Stimulated activated CD4-positive, alpha-beta T cell treated with anti-CD3 and anti-CD28 coated beads, Interleukin-12 subunit alpha, Interleukin-12 subunit beta, amount 100 ng/mL, for 24 hours (primary cell): Measurements from ENCODE around the gene MICB.
"Not testable (repeated sequence)": the region's sequence is repeated elsewhere in the genome, so short reads cannot be mapped to it uniquely, and the experiment has no call there.

Source experiments
- DNase-seq, 2 experiments: peaks; one replicate each; pipeline ENCODE4 v3.0.0-alpha.2; 2020; ENCODE audit warnings: low read depth in 2 of 2

The MICB gene

GRCh38 chr6:31509036-31509435 lies 11.1 kb downstream of the MICB start:
- not testable (repeated sequence) for DNase-seq

DNA sequence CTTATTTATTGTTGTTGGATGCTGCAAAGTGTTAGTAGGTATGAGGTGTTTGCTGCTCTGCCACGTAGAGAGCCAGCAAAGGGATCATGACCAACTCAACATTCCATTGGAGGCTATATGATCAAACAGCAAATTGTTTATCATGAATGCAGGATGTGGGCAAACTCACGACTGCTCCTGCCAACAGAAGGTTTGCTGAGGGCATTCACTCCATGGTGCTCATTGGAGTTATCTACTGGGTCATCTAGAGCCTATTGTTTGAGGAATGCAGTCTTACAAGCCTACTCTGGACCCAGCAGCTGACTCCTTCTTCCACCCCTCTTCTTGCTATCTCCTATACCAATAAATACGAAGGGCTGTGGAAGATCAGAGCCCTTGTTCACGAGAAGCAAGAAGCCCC lies 12.1 kb downstream of the MICB start:
- DNase-seq: no peak

DNA sequence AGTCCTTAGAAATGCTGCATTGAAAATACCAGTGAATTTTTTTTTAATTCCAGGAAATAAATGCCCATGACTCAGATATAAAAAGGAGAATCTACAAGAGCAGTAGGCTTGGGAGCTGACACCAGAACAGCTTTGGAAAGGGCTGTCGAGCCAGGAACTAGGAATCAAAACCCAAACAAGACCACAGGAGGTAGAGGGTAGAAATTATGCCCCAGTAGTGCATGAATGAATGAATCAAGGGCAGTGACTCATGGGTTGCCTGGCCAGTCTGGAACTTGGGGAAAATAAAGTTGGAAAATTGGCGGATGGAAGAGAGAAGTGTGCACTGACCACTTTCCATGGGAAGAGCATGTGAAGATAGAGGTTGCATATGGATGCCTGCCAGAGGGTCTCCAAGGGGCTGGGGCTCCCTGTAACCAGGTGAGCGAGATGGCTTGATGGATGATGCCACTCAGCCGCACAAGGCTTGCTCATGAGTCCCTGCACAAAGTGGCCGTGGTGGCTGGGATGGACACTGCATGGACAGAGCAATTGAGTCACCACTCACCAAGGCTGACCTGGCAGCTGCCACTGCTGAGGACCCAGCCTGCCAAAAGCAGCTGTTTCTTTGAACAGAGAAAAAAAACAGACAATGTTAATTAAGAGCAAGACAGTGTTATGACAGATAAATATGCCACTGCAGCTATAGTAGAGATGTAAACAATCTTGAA lies 15.7 kb downstream of the MICB start:
- DNase-seq: no peak

GRCh38 chr6:31521835-31522234 lies 23.9 kb downstream of the MICB start:
- DNase-seq: no peak

DNA sequence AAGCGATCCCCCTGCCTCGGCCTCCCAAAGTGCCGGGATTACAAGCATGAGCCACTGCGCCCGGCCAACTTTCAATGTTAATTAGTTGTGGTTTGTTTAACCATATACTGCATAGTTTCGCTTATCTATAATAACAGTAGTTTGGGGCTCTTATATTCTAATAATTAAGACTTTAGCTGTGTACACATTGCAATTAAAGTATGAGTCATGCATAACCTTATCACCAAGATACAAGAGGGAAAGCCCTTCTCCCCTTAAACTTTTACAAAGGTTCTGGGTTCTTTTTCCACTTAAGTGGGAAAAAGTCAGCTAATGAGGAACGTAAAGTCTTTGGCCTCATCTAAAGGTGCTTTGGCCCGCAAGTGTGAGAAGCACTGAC lies 27.6 kb downstream of the MICB start:
- DNase-seq: no peak

- DNase-seq: no peak
Observed at GRCh38 chr6:31525932-31526591, 28.1 kb downstream of the MICB start.

DNA sequence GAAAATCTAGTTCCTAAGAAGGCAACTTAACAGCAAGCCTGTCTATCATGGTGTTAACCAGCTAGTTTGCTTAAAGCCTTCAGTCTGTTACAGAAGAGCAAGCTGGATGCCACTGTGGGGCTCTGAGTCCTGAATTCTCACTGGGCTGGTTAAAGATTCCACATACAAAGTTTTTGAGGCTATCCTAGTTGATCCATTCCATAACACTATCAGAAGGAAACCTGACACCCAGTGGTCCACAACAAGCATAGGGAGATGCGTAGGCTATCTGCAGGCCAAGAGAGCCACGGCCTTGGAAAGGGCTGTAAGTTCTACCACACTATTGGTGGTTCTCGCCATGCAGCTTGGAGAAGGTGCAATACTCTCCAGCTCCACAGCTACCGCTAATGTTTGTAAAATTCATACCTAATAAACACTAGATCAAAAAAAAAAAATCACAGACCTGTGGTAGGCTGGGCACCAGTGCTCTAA lies 30.4 kb downstream of the MICB start:
- no peak for DNase-seq

GRCh38 chr6:31528821-31529328 lies 30.9 kb downstream of the MICB start, which contains the start of gene MCCD1:
Gene MCCD1 (plus strand): TSS chr6:31528962. CDS start chr6:31529015, 53 bp downstream.
- no peak for DNase-seq

GRCh38 chr6:31529329-31530150 lies 31.6 kb downstream of the MICB start:
- no peak for DNase-seq

DNA sequence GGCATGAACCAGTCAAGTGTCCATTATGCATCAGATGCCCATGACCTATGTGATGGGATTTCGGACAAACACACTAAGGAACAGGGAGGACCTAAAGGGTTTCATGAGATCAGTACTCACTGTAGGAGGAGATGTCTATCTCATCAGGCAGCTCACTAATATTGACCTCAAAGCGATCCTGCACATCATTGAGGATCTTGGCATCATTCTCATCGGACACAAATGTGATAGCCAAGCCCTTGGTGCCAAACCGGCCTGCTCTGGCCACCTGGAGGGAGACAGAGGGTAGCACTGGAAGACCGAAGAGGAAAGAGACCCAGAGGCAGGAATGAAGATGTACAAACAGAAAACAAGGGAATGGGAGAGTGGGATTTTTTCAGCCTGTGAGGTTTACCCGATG lies 32.7 kb downstream of the MICB start:
- no peak for DNase-seq

DNA sequence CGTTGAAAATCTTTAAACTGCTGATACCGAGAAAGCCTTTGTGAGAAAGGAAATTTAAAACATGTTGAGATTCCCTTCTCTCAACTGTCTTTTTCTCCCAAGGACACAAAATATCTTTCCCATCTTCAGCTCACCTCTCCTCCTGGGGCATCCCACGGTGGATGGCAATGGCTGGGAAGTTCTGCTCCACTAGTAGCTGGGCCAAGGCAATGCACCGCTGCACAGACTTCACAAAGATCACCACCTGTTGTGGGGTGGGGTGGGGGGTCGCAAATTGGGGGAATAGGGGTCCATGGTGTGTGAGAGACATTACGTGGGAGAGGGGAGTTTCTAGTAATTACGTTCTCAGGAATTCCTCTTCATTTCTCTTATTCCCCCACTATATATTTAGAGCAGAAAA lies 33.2 kb downstream of the MICB start:
- DNase-seq: no peak

GRCh38 chr6:31531771-31532643 lies 34.1 kb downstream of the MICB start:
- DNase-seq: no peak

GRCh38 chr6:31532644-31533454 lies 34.9 kb downstream of the MICB start:
- no peak for DNase-seq

GRCh38 chr6:31533455-31533841 lies 35.5 kb downstream of the MICB start:
- DNase-seq: no peak

GRCh38 chr6:31534011-31534410 lies 36.1 kb downstream of the MICB start:
- no peak for DNase-seq

GRCh38 chr6:31534521-31535040 lies 36.6 kb downstream of the MICB start:
- no peak for DNase-seq

GRCh38 chr6:31535538-31536324 lies 37.8 kb downstream of the MICB start:
- no peak for DNase-seq

DNA sequence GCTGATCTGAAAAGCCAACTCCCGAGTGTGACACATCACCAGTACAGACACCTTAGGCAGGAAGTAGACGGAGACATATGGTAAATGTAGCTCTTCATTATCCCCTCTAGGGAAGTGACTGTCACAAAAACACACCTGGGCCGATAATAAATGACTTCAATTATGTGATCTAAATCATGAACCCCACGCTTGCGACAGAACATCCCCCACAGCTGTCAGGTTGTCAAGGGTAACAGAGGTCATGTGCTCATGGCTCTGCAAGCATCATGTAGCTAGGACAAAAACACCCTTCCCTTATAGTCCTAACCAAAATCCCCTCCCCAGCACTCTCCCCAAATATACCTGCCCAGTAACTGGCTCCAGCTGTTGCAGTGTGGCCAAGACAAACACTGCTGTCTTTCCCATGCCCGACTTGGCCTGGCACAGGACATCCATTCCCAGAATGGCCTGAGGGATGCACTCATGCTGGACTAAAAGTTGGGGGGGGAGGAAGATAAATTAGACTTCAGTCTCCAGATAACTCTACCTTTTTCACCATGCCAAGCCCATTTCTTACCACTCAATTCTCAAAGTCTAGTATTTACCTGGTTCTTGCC lies 41.0 kb downstream of the MICB start:
- DNase-seq: no peak

GRCh38 chr6:31540640-31541039 lies 42.7 kb downstream of the MICB start:
- DNase-seq: no peak
